ENCODE data around the gene MCM7.

Gene MCM7

GRCh38 chr7:100065452-100066186 is 35.6 kb downstream of the MCM7 start:
- no peak for DNase-seq

- no peak for DNase-seq
These were observed 37.0 kb downstream of the MCM7 start for GRCh38 chr7:100064162-100064561.

GRCh38 chr7:100063376-100063775 is 37.8 kb downstream of the MCM7 start:
- DNase-seq: no peak

- DNase-seq: no peak
These were observed 39.5 kb downstream of the MCM7 start for GRCh38 chr7:100061518-100062193.

GRCh38 chr7:100059251-100059739 is 41.9 kb downstream of the MCM7 start:
- DNase-seq: no peak

GRCh38 chr7:100057006-100057405 is 44.2 kb downstream of the MCM7 start:
- no peak for DNase-seq

- DNase-seq: peak; percentile 29
These were observed 48.0 kb downstream of the MCM7 start for GRCh38 chr7:100053215-100053614.

GRCh38 chr7:100051611-100052010 is 49.6 kb downstream of the MCM7 start:
- DNase-seq: no peak

GRCh38 chr7:100049441-100050291 is 51.5 kb downstream of the MCM7 start, which contains the start of gene ZSCAN21:
Gene ZSCAN21, plus strand, starts transcription at chr7:100049774. Its CDS starts 7,233 bp downstream, at chr7:100057007.
- peak; percentile 38 for DNase-seq

- no peak for DNase-seq
These were observed 52.5 kb downstream of the MCM7 start for GRCh38 chr7:100048680-100049079.

GRCh38 chr7:100044718-100045117 is 56.5 kb downstream of the MCM7 start:
- no peak for DNase-seq
